GM20000 (cell line): Measurements from ENCODE around the gene TSC1.

Experiments used
- DNase-seq: peaks from one replicate; pipeline ENCODE4 v3.0.0; 2012; ENCODE audit warnings: low spot score
- TF ChIP-seq, protein P1 (sequence below): IDR thresholded peaks from 2 replicates; pipeline ENCODE4 v1.5.1; 2012; ENCODE audit warnings: mild to moderate bottlenecking, control low read depth; ENCODE audit errors: extremely low read depth, missing control alignments

Gene TSC1

GRCh38 chr9:132955768-132956167, 11.4 kb upstream of the TSC1 start:
- TF ChIP-seq, protein P1, sequence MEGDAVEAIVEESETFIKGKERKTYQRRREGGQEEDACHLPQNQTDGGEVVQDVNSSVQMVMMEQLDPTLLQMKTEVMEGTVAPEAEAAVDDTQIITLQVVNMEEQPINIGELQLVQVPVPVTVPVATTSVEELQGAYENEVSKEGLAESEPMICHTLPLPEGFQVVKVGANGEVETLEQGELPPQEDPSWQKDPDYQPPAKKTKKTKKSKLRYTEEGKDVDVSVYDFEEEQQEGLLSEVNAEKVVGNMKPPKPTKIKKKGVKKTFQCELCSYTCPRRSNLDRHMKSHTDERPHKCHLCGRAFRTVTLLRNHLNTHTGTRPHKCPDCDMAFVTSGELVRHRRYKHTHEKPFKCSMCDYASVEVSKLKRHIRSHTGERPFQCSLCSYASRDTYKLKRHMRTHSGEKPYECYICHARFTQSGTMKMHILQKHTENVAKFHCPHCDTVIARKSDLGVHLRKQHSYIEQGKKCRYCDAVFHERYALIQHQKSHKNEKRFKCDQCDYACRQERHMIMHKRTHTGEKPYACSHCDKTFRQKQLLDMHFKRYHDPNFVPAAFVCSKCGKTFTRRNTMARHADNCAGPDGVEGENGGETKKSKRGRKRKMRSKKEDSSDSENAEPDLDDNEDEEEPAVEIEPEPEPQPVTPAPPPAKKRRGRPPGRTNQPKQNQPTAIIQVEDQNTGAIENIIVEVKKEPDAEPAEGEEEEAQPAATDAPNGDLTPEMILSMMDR = no peak
- no peak for DNase-seq

- TF ChIP-seq, protein P1 = no peak
- DNase-seq = no peak
Measured at GRCh38 chr9:132955123-132955522, 10.7 kb upstream of the TSC1 start.

DNA sequence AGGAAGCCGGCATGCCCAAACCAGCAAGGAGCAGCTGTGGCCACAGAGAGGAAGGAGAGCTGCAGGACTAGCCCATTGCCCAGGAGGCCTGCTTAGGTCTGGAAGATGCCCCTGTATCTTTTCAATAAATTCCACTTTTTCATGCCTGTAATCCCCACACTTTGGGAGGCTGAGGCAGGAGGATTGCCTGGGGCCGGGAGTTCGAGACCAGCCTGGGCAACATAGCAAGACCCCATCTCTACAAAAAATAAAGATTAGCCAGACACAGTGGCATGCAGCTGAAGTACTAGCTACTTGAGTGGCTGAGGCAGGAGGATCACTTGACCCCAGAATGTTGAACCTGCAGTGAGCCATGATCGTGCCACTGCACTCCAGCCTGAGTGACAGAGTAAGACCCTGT, 5.3 kb upstream of the TSC1 start:
- no peak for DNase-seq
- TF ChIP-seq, protein P1 = no peak

DNA sequence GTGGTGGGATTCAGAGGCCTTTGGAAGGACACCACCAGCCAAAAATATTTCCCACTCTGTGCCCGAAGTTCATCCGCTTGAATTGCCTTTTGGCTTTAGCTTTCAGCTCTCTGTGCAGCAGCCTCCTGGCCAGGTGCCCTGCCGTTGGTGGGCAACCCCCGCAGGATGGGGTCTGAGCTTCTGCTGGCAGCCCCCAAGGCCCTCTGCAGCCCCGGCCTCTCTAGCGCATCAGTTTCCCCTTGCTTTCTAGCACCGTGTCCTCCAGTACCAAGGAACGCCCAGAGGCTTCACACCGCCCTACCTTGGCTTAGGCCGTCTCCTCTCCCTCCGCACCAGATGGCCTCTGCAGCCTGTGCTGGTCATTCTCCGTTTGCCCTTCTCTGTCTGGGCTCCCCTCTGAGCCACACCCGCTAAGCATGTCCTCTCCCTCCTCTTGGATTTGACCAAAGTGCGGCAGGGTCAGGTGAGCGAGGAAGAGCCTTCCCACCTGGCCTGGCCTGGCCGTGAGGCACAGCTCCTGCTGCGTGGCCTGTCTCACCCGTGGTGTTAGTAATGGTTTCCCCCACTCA, 4.2 kb upstream of the TSC1 start:
- DNase-seq = no peak
- TF ChIP-seq, protein P1 = no peak

- TF ChIP-seq, protein P1 = no peak
- no peak for DNase-seq
Measured at GRCh38 chr9:132947756-132948155, 3.3 kb upstream of the TSC1 start.

DNA sequence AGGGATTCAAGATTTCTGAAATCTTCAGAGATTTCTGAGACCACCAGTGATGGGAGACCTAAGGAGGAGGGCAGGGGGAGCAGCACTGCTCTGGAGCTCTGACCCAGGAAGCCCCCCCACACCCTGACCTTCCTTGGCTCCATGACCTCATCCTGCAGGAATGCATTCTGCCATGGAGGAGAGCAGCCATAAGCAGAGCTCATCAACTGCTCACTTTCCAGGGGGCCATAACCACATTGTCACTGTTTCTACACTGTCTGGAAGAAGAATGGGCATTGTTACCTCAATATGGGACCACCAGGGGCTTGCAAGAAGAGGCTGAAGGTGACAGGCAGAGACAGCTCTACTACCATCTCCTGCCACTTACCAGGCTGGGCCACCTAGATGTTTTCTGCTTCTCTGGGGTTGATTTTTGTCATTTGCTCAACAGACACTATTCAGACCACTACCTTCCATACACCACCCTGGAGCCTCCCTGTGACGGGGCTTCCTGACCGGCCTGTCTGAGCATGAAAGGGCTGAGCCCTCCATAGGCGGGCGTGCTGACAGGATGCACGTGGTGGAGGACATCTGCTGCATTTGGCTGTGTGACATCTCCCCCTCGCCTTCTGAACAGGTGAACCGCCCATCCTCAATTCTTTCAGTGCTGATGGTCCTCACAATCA, 2.3 kb upstream of the TSC1 start:
- TF ChIP-seq, protein P1 = no peak
- DNase-seq = no peak

GRCh38 chr9:132946211-132946610, 1.8 kb upstream of the TSC1 start:
- DNase-seq = no peak
- TF ChIP-seq, protein P1 = no peak
